GM12878 (cell line): ENCODE data around the gene XPO5.

ENCODE experiments used
- CHD1 ChIP-seq: IDR thresholded peaks from 2 replicates; pipeline ENCODE4 v1.6.1; 2012; ENCODE audit warnings: low read depth, low read length, improper control_type of control experiment
- CHD2 ChIP-seq: IDR thresholded peaks from 2 replicates; pipeline ENCODE4 v1.6.1; 2011; ENCODE audit warnings: low read depth, low read length, improper control_type of control experiment, borderline replicate concordance
- ELK1 ChIP-seq: IDR thresholded peaks from 2 replicates; pipeline ENCODE4 v1.6.1; 2012; ENCODE audit warnings: low read depth, low read length, improper control_type of control experiment
- EZH2 ChIP-seq: IDR thresholded peaks from 2 replicates; pipeline ENCODE4 v1.6.1; 2012; ENCODE audit warnings: low read depth, mild to moderate bottlenecking, control low read depth, inconsistent platforms, low read length, borderline replicate concordance; ENCODE audit not compliant: control insufficient read depth
- HDAC2 ChIP-seq: fragments of 200-600 bp; sonication (generic); IDR thresholded peaks from 2 replicates; pipeline ENCODE4 v1.6.1; 2017
- MTA2 ChIP-seq: fragments of 450-650 bp; IDR thresholded peaks from 2 replicates; pipeline ENCODE4 v1.6.1; 2016; ENCODE audit warnings: low read depth, mild to moderate bottlenecking, moderate library complexity
- MYC ChIP-seq: IDR thresholded peaks from 2 replicates; pipeline ENCODE4 v1.6.1; 2011; ENCODE audit warnings: mild to moderate bottlenecking, low read length, moderate library complexity, inconsistent platforms; ENCODE audit not compliant: insufficient read depth, insufficient replicate concordance, insufficient read length, severe bottlenecking
- NFIC ChIP-seq: IDR thresholded peaks from 2 replicates; pipeline ENCODE4 v1.6.1; 2012; ENCODE audit warnings: low read depth, mild to moderate bottlenecking, inconsistent platforms, low read length, moderate library complexity
- NRF1 ChIP-seq: conservative IDR thresholded peaks from 2 replicates; pipeline ENCODE4 v1.6.1; 2011; ENCODE audit warnings: mild to moderate bottlenecking, low read depth, low read length, improper control_type of control experiment
- ZBTB33 ChIP-seq: fragments of 450-650 bp; IDR thresholded peaks from 2 replicates; pipeline ENCODE4 v1.6.1; 2017; ENCODE audit warnings: mild to moderate bottlenecking
- TF ChIP-seq, protein P1 (sequence below), 3 experiments: IDR thresholded peaks in 2 of 3; conservative IDR thresholded peaks in 1 of 3; 2 replicates each; pipeline ENCODE4 v1.5.1; 2011; ENCODE audit warnings: low read depth in 3 of 3, low read length in 3 of 3, mild to moderate bottlenecking in 3 of 3, control low read depth in 2 of 3, moderate library complexity in 2 of 3, inconsistent platforms in 1 of 3, mixed read lengths in 1 of 3; ENCODE audit not compliant: control insufficient read depth in 2 of 3, insufficient read depth in 1 of 3; ENCODE audit errors: extremely low read depth in 1 of 3
- TF ChIP-seq, protein P2 (sequence below): fragments of 450-650 bp; IDR thresholded peaks from 2 replicates; pipeline ENCODE4 v1.6.1; 2018; ENCODE audit warnings: borderline replicate concordance, mild to moderate bottlenecking; ENCODE audit not compliant: partially characterized antibody

- TF ChIP-seq NFIC (peak; percentile 73), EZH2 (no peak), NRF1 (no peak), MTA2 (no peak), ELK1 (no peak), CHD2 (no peak), ZBTB33 (no peak), HDAC2 (no peak), CHD1 (no peak), MYC (no peak)
- TF ChIP-seq, protein P1, sequence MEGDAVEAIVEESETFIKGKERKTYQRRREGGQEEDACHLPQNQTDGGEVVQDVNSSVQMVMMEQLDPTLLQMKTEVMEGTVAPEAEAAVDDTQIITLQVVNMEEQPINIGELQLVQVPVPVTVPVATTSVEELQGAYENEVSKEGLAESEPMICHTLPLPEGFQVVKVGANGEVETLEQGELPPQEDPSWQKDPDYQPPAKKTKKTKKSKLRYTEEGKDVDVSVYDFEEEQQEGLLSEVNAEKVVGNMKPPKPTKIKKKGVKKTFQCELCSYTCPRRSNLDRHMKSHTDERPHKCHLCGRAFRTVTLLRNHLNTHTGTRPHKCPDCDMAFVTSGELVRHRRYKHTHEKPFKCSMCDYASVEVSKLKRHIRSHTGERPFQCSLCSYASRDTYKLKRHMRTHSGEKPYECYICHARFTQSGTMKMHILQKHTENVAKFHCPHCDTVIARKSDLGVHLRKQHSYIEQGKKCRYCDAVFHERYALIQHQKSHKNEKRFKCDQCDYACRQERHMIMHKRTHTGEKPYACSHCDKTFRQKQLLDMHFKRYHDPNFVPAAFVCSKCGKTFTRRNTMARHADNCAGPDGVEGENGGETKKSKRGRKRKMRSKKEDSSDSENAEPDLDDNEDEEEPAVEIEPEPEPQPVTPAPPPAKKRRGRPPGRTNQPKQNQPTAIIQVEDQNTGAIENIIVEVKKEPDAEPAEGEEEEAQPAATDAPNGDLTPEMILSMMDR (IDR thresholded peaks at IDR 0.05 in 2 of 3, conservative IDR thresholded peaks at IDR 0.05 in 1 of 3; ENCODE audit: control insufficient read depth in 2 of 3, extremely low read depth in 1 of 3, insufficient read depth in 1 of 3, low read depth in 3 of 3, low read length in 3 of 3) = no peak
- TF ChIP-seq, protein P2, sequence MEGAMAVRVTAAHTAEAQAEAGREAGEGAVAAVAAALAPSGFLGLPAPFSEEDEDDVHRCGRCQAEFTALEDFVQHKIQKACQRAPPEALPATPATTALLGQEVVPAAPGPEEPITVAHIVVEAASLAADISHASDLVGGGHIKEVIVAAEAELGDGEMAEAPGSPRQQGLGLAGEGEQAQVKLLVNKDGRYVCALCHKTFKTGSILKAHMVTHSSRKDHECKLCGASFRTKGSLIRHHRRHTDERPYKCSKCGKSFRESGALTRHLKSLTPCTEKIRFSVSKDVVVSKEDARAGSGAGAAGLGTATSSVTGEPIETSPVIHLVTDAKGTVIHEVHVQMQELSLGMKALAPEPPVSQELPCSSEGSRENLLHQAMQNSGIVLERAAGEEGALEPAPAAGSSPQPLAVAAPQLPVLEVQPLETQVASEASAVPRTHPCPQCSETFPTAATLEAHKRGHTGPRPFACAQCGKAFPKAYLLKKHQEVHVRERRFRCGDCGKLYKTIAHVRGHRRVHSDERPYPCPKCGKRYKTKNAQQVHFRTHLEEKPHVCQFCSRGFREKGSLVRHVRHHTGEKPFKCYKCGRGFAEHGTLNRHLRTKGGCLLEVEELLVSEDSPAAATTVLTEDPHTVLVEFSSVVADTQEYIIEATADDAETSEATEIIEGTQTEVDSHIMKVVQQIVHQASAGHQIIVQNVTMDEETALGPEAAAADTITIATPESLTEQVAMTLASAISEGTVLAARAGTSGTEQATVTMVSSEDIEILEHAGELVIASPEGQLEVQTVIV = no peak
Observed at GRCh38 chr6:43541774-43542471, 33.9 kb downstream of the XPO5 start.
